Measurements from ENCODE around the gene GRIK4. TPM values are rescaled to one million over a fixed set of nuclear protein-coding genes. Genes with fewer than 3 reads are reported as not detected.

The GRIK4 gene
- total RNA-seq, 1 donor from 2014 or later, result 2.2 TPM

GRCh38 chr11:120751550-120751949 is 240.0 kb downstream of the GRIK4 start:
- H3K4me3 ChIP-seq (ENCODE audit: insufficient read depth, low read depth, low read length), result no peak overlapping the region
- TF ChIP-seq CTCF (IDR thresholded peaks at IDR 0.05; ENCODE audit: insufficient read depth, low read depth, low read length) (no peak), EZH2 (IDR thresholded peaks at IDR 0.05; ENCODE audit: insufficient read depth, low read length) (no peak)
- no peak overlapping the region for H3K27ac Mint-ChIP-seq (ENCODE audit: unreplicated experiment)

GRCh38 chr11:120752668-120753067 is 241.1 kb downstream of the GRIK4 start:
- Mint-ChIP-seq H3K4me3 (ENCODE audit: unreplicated experiment) (no peak overlapping the region), H3K27ac (ENCODE audit: unreplicated experiment) (no peak overlapping the region), H3K9me3 (ENCODE audit: unreplicated experiment) (no peaks in the 10 kb centered on the region), H3K4me1 (ENCODE audit: low read depth, unreplicated experiment) (no peaks in the 10 kb centered on the region), H3K27me3 (ENCODE audit: low read depth, unreplicated experiment) (peaks cover 12% of the 10 kb centered on the region), H3K36me3 (ENCODE audit: low read depth, unreplicated experiment) (peaks cover 3% of the 10 kb centered on the region)
- no peaks in the 10 kb centered on the region for H3K4me1 ChIP-seq (ENCODE audit: insufficient read depth, low read length)
- H3K4me3 ChIP-seq (ENCODE audit: insufficient read depth, low read depth, low read length), result no peak overlapping the region
- H3K9me3 ChIP-seq (ENCODE audit: insufficient read depth, low read depth, low read length), result no peaks in the 10 kb centered on the region
- no peak overlapping the region for H3K4me2 ChIP-seq (ENCODE audit: low read length)
- no peaks in the 10 kb centered on the region for H3K36me3 ChIP-seq (ENCODE audit: insufficient read depth, low read length)
- H3K9ac ChIP-seq (ENCODE audit: low read length), result no peak overlapping the region
- no peaks in the 10 kb centered on the region for H3K79me2 ChIP-seq (ENCODE audit: insufficient read depth, low read length)
- FAIRE-seq (no peak), DNase-seq (ENCODE audit: low read depth) (no peak)
- TF ChIP-seq EZH2 (IDR thresholded peaks at IDR 0.05; ENCODE audit: insufficient read depth, low read length), result no peak
- no peak for TF ChIP-seq CTCF (IDR thresholded peaks at IDR 0.05; ENCODE audit: insufficient read depth, low read depth, low read length)
- H3K27ac ChIP-seq (ENCODE audit: low read depth, low read length), result no peak overlapping the region
- peaks cover 6% of the 10 kb centered on the region for H3K27me3 ChIP-seq (ENCODE audit: insufficient read depth, low read length)
- H4K20me1 ChIP-seq (ENCODE audit: insufficient read depth, low read length), result no peaks in the 10 kb centered on the region
- H2AFZ ChIP-seq (ENCODE audit: low read depth, low read length), result no peak overlapping the region

More at GRCh38 chr11:120751550-120751949, 240.0 kb downstream of the GRIK4 start:
- no peak overlapping the region for H3K27ac ChIP-seq (ENCODE audit: low read depth, low read length)
- no peaks in the 10 kb centered on the region for H3K9me3 ChIP-seq (ENCODE audit: insufficient read depth, low read depth, low read length)
- H3K27me3 Mint-ChIP-seq (ENCODE audit: low read depth, unreplicated experiment), result peaks cover 11% of the 10 kb centered on the region
- peaks cover 9% of the 10 kb centered on the region for H3K4me1 Mint-ChIP-seq (ENCODE audit: low read depth, unreplicated experiment)
- no peak overlapping the region for H3K4me2 ChIP-seq (ENCODE audit: low read length)
- H3K9ac ChIP-seq (ENCODE audit: low read length), result no peak overlapping the region
- peaks cover 6% of the 10 kb centered on the region for H3K27me3 ChIP-seq (ENCODE audit: insufficient read depth, low read length)
- no peaks in the 10 kb centered on the region for H3K4me1 ChIP-seq (ENCODE audit: insufficient read depth, low read length)
- DNase-seq (ENCODE audit: low read depth), result no peak
- H3K36me3 ChIP-seq (ENCODE audit: insufficient read depth, low read length), result no peaks in the 10 kb centered on the region
- no peaks in the 10 kb centered on the region for H3K79me2 ChIP-seq (ENCODE audit: insufficient read depth, low read length)
- no peak overlapping the region for H3K4me3 Mint-ChIP-seq (ENCODE audit: unreplicated experiment)
- no peak for FAIRE-seq
- H2AFZ ChIP-seq (ENCODE audit: low read depth, low read length), result no peak overlapping the region
- H4K20me1 ChIP-seq (ENCODE audit: insufficient read depth, low read length), result no peaks in the 10 kb centered on the region
- H3K36me3 Mint-ChIP-seq (ENCODE audit: low read depth, unreplicated experiment), result peaks cover 3% of the 10 kb centered on the region
- no peaks in the 10 kb centered on the region for H3K9me3 Mint-ChIP-seq (ENCODE audit: unreplicated experiment)

- no peak overlapping the region for H3K4me2 ChIP-seq (ENCODE audit: low read length)
- no peak overlapping the region for H3K9ac ChIP-seq (ENCODE audit: low read length)
- no peak overlapping the region for H3K27ac ChIP-seq (ENCODE audit: low read depth, low read length)
- H3K4me1 Mint-ChIP-seq (ENCODE audit: low read depth, unreplicated experiment), result no peaks in the 10 kb centered on the region
- H3K27me3 ChIP-seq (ENCODE audit: insufficient read depth, low read length), result no peaks in the 10 kb centered on the region
- H3K9me3 ChIP-seq (ENCODE audit: insufficient read depth, low read depth, low read length), result no peaks in the 10 kb centered on the region
- no peaks in the 10 kb centered on the region for H3K79me2 ChIP-seq (ENCODE audit: insufficient read depth, low read length)
- H3K4me3 Mint-ChIP-seq (ENCODE audit: unreplicated experiment), result no peak overlapping the region
- H2AFZ ChIP-seq (ENCODE audit: low read depth, low read length), result no peak overlapping the region
- H4K20me1 ChIP-seq (ENCODE audit: insufficient read depth, low read length), result no peaks in the 10 kb centered on the region
- H3K4me3 ChIP-seq (ENCODE audit: insufficient read depth, low read depth, low read length), result no peak overlapping the region
- TF ChIP-seq EZH2 (IDR thresholded peaks at IDR 0.05; ENCODE audit: insufficient read depth, low read length) (no peak), CTCF (IDR thresholded peaks at IDR 0.05; ENCODE audit: insufficient read depth, low read depth, low read length) (no peak)
- DNase-seq (ENCODE audit: low read depth) (no peak), FAIRE-seq (no peak)
- no peak overlapping the region for H3K27ac Mint-ChIP-seq (ENCODE audit: unreplicated experiment)
- no peaks in the 10 kb centered on the region for H3K4me1 ChIP-seq (ENCODE audit: insufficient read depth, low read length)
- peaks cover 2% of the 10 kb centered on the region for H3K9me3 Mint-ChIP-seq (ENCODE audit: unreplicated experiment)
- H3K36me3 Mint-ChIP-seq (ENCODE audit: low read depth, unreplicated experiment), result no peaks in the 10 kb centered on the region
- peaks cover 10% of the 10 kb centered on the region for H3K27me3 Mint-ChIP-seq (ENCODE audit: low read depth, unreplicated experiment)
- no peaks in the 10 kb centered on the region for H3K36me3 ChIP-seq (ENCODE audit: insufficient read depth, low read length)
These were observed 245.4 kb downstream of the GRIK4 start for GRCh38 chr11:120756931-120757330.
